ENCODE measurements around the gene RIPOR3.

Gene RIPOR3

GRCh38 chr20:50587291-50587961 is 103.9 kb downstream of the RIPOR3 start:
- DNase-seq, result no peak

- DNase-seq, result no peak
Observed at GRCh38 chr20:50586531-50587232, 104.7 kb downstream of the RIPOR3 start.

GRCh38 chr20:50585678-50586077 is 105.7 kb downstream of the RIPOR3 start:
- no peak for DNase-seq

GRCh38 chr20:50585214-50585613 is 106.1 kb downstream of the RIPOR3 start:
- no peak for DNase-seq

- DNase-seq, result no peak
Observed at GRCh38 chr20:50584687-50585086, 106.7 kb downstream of the RIPOR3 start.

- DNase-seq, result no peak
Observed at GRCh38 chr20:50583442-50584150, 107.7 kb downstream of the RIPOR3 start.

GRCh38 chr20:50582591-50583234 is 108.6 kb downstream of the RIPOR3 start:
- DNase-seq, result no peak

- DNase-seq, result no peak
Observed at GRCh38 chr20:50582092-50582491, 109.2 kb downstream of the RIPOR3 start.

- DNase-seq, result no peak
Observed at GRCh38 chr20:50580842-50581544, 110.3 kb downstream of the RIPOR3 start.

- DNase-seq, result peak in 1 of 2 experiments; percentile 58
Observed at GRCh38 chr20:50580016-50580747, 111.2 kb downstream of the RIPOR3 start.

GRCh38 chr20:50579511-50579910 is 111.8 kb downstream of the RIPOR3 start:
- DNase-seq, result no peak

GRCh38 chr20:50578778-50579165 is 112.6 kb downstream of the RIPOR3 start:
- no peak for DNase-seq

GRCh38 chr20:50578061-50578777 is 113.1 kb downstream of the RIPOR3 start:
- DNase-seq, result no peak

GRCh38 chr20:50577175-50578018 is 113.9 kb downstream of the RIPOR3 start:
- DNase-seq, result peak in 1 of 2 experiments; percentile 32

GRCh38 chr20:50575865-50576720 is 115.2 kb downstream of the RIPOR3 start:
- DNase-seq, result peak; percentile 33 to 57

- DNase-seq, result no peak
Observed at GRCh38 chr20:50574586-50574985, 116.8 kb downstream of the RIPOR3 start.

GRCh38 chr20:50574108-50574507 is 117.2 kb downstream of the RIPOR3 start:
- no peak for DNase-seq

GRCh38 chr20:50572938-50573777 is 118.2 kb downstream of the RIPOR3 start:
- DNase-seq, result peak; percentile 18 to 63
